ENCODE data around the gene DNAH5. TPM values are rescaled to one million over a fixed set of nuclear protein-coding genes. Genes with fewer than 3 reads are reported as not detected.

The DNAH5 gene
- total RNA-seq, 2 donors from 2014 or later = 0.14 to 0.68 TPM

DNA sequence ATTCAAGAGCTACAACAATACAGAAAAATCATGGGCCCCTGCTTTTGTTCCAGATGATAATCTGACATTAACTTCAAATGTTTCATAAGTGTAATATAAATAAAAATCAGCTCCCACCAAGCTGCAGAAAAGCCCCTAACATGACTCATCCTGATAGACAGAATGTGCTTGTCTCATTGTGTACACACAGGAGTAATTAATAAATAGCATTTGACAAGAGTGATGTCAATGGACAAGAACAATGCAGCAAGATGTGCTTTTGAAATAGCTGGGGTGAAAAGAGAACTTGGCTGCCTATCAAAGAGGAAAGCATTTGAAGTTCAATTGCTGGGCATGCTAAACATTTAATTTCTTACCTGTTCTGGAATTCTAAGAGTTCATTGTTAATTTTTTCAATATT is 79.2 kb downstream of the DNAH5 start:
- ATAC-seq (ENCODE audit: insufficient number of reproducible peaks, low FRiP score, low read depth) = no peak

DNA sequence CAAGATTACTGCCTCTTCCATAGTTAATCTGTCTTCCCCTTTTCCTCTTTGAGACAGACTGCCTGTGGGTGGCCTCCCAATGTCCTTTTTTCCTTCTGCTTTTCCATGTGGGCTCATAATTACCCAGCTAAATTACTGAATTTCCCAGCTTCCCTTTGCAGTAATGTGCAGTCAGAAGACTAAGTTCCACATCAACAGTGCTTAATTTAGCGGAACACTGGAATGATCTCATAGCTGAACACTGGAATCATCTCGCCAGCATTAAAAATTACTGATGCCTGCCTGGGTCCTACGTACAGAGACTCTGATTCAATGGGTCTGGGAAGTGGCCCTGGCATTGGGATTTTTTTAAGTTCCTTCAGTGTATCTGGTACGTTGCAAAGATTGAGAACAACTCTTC is 84.3 kb downstream of the DNAH5 start:
- no peak overlapping the region for H3K27ac ChIP-seq
- H3K36me3 ChIP-seq = no peaks in the 10 kb centered on the region
- no peaks in the 10 kb centered on the region for H3K4me1 ChIP-seq (ENCODE audit: control insufficient read depth in 1 of 2, low read depth in 2 of 2)
- no peak overlapping the region for H3K4me3 ChIP-seq
- ATAC-seq (ENCODE audit: insufficient number of reproducible peaks, low FRiP score, low read depth) = no peak
- TF ChIP-seq, protein P1, sequence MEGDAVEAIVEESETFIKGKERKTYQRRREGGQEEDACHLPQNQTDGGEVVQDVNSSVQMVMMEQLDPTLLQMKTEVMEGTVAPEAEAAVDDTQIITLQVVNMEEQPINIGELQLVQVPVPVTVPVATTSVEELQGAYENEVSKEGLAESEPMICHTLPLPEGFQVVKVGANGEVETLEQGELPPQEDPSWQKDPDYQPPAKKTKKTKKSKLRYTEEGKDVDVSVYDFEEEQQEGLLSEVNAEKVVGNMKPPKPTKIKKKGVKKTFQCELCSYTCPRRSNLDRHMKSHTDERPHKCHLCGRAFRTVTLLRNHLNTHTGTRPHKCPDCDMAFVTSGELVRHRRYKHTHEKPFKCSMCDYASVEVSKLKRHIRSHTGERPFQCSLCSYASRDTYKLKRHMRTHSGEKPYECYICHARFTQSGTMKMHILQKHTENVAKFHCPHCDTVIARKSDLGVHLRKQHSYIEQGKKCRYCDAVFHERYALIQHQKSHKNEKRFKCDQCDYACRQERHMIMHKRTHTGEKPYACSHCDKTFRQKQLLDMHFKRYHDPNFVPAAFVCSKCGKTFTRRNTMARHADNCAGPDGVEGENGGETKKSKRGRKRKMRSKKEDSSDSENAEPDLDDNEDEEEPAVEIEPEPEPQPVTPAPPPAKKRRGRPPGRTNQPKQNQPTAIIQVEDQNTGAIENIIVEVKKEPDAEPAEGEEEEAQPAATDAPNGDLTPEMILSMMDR (IDR thresholded peaks at IDR 0.05) = no peak
- no peaks in the 10 kb centered on the region for H3K27me3 ChIP-seq (replicated peaks; ENCODE audit: insufficient read depth)
- no peaks in the 10 kb centered on the region for H3K9me3 ChIP-seq
- no peak for DNase-seq (ENCODE audit: low spot score)

More for the DNA sequence above, 79.2 kb downstream of the DNAH5 start:
- H3K9me3 ChIP-seq = no peaks in the 10 kb centered on the region
- no peaks in the 10 kb centered on the region for H3K27me3 ChIP-seq (replicated peaks; ENCODE audit: insufficient read depth)
- no peak overlapping the region for H3K27ac ChIP-seq
- no peak overlapping the region for H3K4me3 ChIP-seq
- DNase-seq (ENCODE audit: low spot score) = no peak
- H3K36me3 ChIP-seq = no peaks in the 10 kb centered on the region
- no peaks in the 10 kb centered on the region for H3K4me1 ChIP-seq (ENCODE audit: control insufficient read depth in 1 of 2, low read depth in 2 of 2)
- TF ChIP-seq, protein P1 (IDR thresholded peaks at IDR 0.05) = no peak

- DNase-seq (ENCODE audit: low spot score) (no peak), ATAC-seq (ENCODE audit: insufficient number of reproducible peaks, low FRiP score, low read depth) (no peak)
- TF ChIP-seq, protein P1 (IDR thresholded peaks at IDR 0.05) = no peak
- no peaks in the 10 kb centered on the region for H3K27me3 ChIP-seq (replicated peaks; ENCODE audit: insufficient read depth)
- no peaks in the 10 kb centered on the region for H3K4me1 ChIP-seq (ENCODE audit: control insufficient read depth in 1 of 2, low read depth in 2 of 2)
- no peaks in the 10 kb centered on the region for H3K36me3 ChIP-seq
- no peaks in the 10 kb centered on the region for H3K9me3 ChIP-seq
- no peak overlapping the region for H3K4me3 ChIP-seq
- H3K27ac ChIP-seq = no peak overlapping the region
Observed at GRCh38 chr5:13859270-13860065, 85.0 kb downstream of the DNAH5 start.

DNA sequence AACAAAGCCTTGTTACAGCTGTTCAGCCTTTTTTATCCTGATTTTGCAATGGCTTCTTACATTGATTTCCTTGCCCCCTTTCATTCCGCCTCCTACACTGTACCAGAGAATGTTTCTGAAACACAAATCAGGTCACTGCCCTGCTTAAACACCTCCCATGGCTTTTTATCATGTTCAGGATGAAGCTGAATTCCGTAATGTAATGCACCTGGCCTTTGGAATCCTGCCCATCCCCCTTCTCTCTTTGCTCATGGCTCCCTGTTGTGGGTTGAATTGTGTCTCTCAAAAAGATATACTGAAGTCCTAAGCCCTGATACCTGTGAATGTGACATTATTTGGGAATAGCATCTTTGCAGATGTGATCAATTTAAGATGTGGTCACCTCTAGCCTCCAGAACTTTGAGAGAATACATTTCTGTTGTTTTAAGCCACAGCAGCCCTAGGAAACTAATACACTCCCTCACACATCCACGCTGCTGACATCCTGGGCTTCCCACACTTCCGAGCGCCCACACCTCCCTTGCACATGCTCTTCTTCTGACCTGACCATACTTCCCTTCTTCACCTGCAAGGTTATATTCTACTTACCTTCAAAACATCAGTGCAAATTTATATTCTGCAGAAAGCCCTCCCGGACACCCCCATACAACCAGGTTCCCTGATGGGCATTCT is 101.2 kb downstream of the DNAH5 start:
- Histone ChIP-seq H3K4me1 (ENCODE audit: control insufficient read depth in 1 of 2, low read depth in 2 of 2) (no peaks in the 10 kb centered on the region), H3K27ac (no peak overlapping the region), H3K4me3 (no peak overlapping the region), H3K9me3 (no peaks in the 10 kb centered on the region), H3K27me3 (replicated peaks; ENCODE audit: insufficient read depth) (no peaks in the 10 kb centered on the region), H3K36me3 (no peaks in the 10 kb centered on the region)
- no peak for DNase-seq (ENCODE audit: low spot score)
- no peak for ATAC-seq (ENCODE audit: insufficient number of reproducible peaks, low FRiP score, low read depth)
- TF ChIP-seq, protein P1 (IDR thresholded peaks at IDR 0.05) = no peak

- TF ChIP-seq, protein P1 (IDR thresholded peaks at IDR 0.05) = no peak
- DNase-seq (ENCODE audit: low spot score) (no peak), ATAC-seq (ENCODE audit: insufficient number of reproducible peaks, low FRiP score, low read depth) (no peak)
- Histone ChIP-seq H3K4me3 (no peak overlapping the region), H3K4me1 (ENCODE audit: control insufficient read depth in 1 of 2, low read depth in 2 of 2) (no peaks in the 10 kb centered on the region), H3K9me3 (no peaks in the 10 kb centered on the region), H3K27ac (no peak overlapping the region), H3K36me3 (no peaks in the 10 kb centered on the region), H3K27me3 (replicated peaks; ENCODE audit: insufficient read depth) (no peaks in the 10 kb centered on the region)
Observed at GRCh38 chr5:13833440-13833839, 111.0 kb downstream of the DNAH5 start.
